HepG2 (cell line): ENCODE data around the gene FIBP. TPM values are rescaled to one million over a fixed set of nuclear protein-coding genes. Genes with fewer than 3 reads are reported as not detected.

Experiments
- EEA1 ChIP-seq: sonication (generic); formaldehyde crosslinking; IDR thresholded peaks from 2 replicates; pipeline ENCODE4 v1.5.1; 2020; ENCODE audit warnings: mild to moderate bottlenecking, missing genetic modification reagents, borderline replicate concordance
- FOXC1 ChIP-seq: sonication (generic); formaldehyde crosslinking; IDR thresholded peaks from 2 replicates; pipeline ENCODE4 v1.8.0; 2022; ENCODE audit warnings: mild to moderate bottlenecking, missing genetic modification reagents, borderline replicate concordance
- GPN1 ChIP-seq: sonication (generic); formaldehyde crosslinking; IDR thresholded peaks from 2 replicates; pipeline ENCODE4 v1.5.1; 2020; ENCODE audit warnings: missing genetic modification reagents, borderline replicate concordance
- KLF15 ChIP-seq: sonication (generic); formaldehyde crosslinking; IDR thresholded peaks from 2 replicates; pipeline ENCODE4 v1.8.1; 2023; ENCODE audit warnings: borderline replicate concordance, mild to moderate bottlenecking, inconsistent platforms, missing genetic modification reagents, mixed read lengths
- KLF9 ChIP-seq: IDR thresholded peaks from 2 replicates; pipeline ENCODE4 v1.6.1; 2016; ENCODE audit warnings: low read depth
- NFIB ChIP-seq: sonication (generic); formaldehyde crosslinking; IDR thresholded peaks from 2 replicates; pipeline ENCODE4 v1.9.0; 2021; ENCODE audit warnings: missing genetic modification reagents, mild to moderate bottlenecking, borderline replicate concordance
- NFYC ChIP-seq: IDR thresholded peaks from 2 replicates; pipeline ENCODE4 v1.6.1; 2016; ENCODE audit warnings: missing genetic modification reagents, missing compliant biosample characterization
- POLR2AphosphoS5 ChIP-seq: IDR thresholded peaks from 2 replicates; pipeline ENCODE4 v1.6.1; 2012; ENCODE audit warnings: low read depth, low read length
- SAFB2 ChIP-seq: sonication (generic); formaldehyde crosslinking; IDR thresholded peaks from 2 replicates; pipeline ENCODE4 v1.5.1; 2020; ENCODE audit warnings: missing genetic modification reagents, low read depth, mild to moderate bottlenecking, borderline replicate concordance
- SNRNP70 ChIP-seq: fragments of 200-400 bp; formaldehyde crosslinking; IDR thresholded peaks from 2 replicates; pipeline ENCODE4 v1.6.1; 2017; ENCODE audit warnings: mild to moderate bottlenecking, low read depth, low read length, moderate library complexity
- SP140L ChIP-seq: sonication (generic); formaldehyde crosslinking; IDR thresholded peaks from 2 replicates; pipeline ENCODE4 v1.4.0; 2020; ENCODE audit warnings: missing genetic modification reagents, borderline replicate concordance
- TEAD3 ChIP-seq: optimal IDR thresholded peaks from 2 replicates; pipeline ENCODE3; 2016; ENCODE audit warnings: borderline replicate concordance
- ZNF383 ChIP-seq: sonication (generic); formaldehyde crosslinking; IDR thresholded peaks from 2 replicates; pipeline ENCODE4 v1.4.0; 2020; ENCODE audit warnings: missing genetic modification reagents, mild to moderate bottlenecking, borderline replicate concordance
- ZNF549 ChIP-seq: sonication (generic); formaldehyde crosslinking; IDR thresholded peaks from 2 replicates; pipeline ENCODE4 v1.5.0; 2020; ENCODE audit warnings: missing genetic modification reagents
- ZNF790 ChIP-seq: sonication (generic); formaldehyde crosslinking; IDR thresholded peaks from 2 replicates; pipeline ENCODE4 v1.8.0; 2022; ENCODE audit warnings: missing genetic modification reagents, mild to moderate bottlenecking, borderline replicate concordance
- ZNF83 ChIP-seq: sonication (generic); formaldehyde crosslinking; IDR thresholded peaks from 2 replicates; pipeline ENCODE4 v1.4.0; 2020; ENCODE audit warnings: missing genetic modification reagents, mild to moderate bottlenecking, borderline replicate concordance
- polyA plus RNA-seq, 8 experiments: library from polyadenylated mRNA; depleted of rRNA in 3 of 8; stranded (reverse) in 7 of 8; unstranded in 1 of 8; fragments of >200 nt; fragmentation: Illumina TruSeq in 4 of 8; extraction: Trizol in 4 of 8; gene quantifications; 2 replicates each; pipeline versions ENCODE4 v1.2.1 to v1.2.3, GENCODE V29; 2011 to 2016; ENCODE audit warnings: low read depth in 4 of 8, missing spikeins in 1 of 8, mixed read lengths in 1 of 8; ENCODE audit not compliant: insufficient read depth in 1 of 8
- total RNA-seq, 5 experiments: library from RNA; depleted of rRNA; stranded (reverse); fragments of >200 nt; fragmentation: Illumina TruSeq; extraction: Trizol; gene quantifications; 2 replicates each; pipeline ENCODE4 v1.2.3, GENCODE V29; 2016; ENCODE audit warnings: low read depth in 1 of 5
- TF ChIP-seq, protein P1 (sequence below): sonication (generic); formaldehyde crosslinking; conservative IDR thresholded peaks from 2 replicates; pipeline ENCODE4 v1.8.0; 2022; ENCODE audit warnings: low read depth, missing genetic modification reagents
- TF ChIP-seq, protein P2 (sequence below): sonication (generic); formaldehyde crosslinking; IDR thresholded peaks from 2 replicates; pipeline ENCODE4 v1.5.0; 2020; ENCODE audit warnings: missing genetic modification reagents
- TF ChIP-seq, protein P3 (sequence below): sonication (generic); formaldehyde crosslinking; IDR thresholded peaks from 2 replicates; pipeline ENCODE4; 2020; ENCODE audit warnings: missing genetic modification reagents, mild to moderate bottlenecking, borderline replicate concordance
- TF ChIP-seq, protein P4 (sequence below): sonication (generic); formaldehyde crosslinking; IDR thresholded peaks from 2 replicates; pipeline ENCODE4 v1.4.0; 2020; ENCODE audit warnings: missing genetic modification reagents; ENCODE audit errors: not compliant biosample characterization

FIBP gene
- total and polyA plus RNA-seq, 2 of the 13 experiments (the other 11 are each of a cell fraction or from before 2014, with no cell fraction given) = 42.9 to 62.1 TPM

DNA sequence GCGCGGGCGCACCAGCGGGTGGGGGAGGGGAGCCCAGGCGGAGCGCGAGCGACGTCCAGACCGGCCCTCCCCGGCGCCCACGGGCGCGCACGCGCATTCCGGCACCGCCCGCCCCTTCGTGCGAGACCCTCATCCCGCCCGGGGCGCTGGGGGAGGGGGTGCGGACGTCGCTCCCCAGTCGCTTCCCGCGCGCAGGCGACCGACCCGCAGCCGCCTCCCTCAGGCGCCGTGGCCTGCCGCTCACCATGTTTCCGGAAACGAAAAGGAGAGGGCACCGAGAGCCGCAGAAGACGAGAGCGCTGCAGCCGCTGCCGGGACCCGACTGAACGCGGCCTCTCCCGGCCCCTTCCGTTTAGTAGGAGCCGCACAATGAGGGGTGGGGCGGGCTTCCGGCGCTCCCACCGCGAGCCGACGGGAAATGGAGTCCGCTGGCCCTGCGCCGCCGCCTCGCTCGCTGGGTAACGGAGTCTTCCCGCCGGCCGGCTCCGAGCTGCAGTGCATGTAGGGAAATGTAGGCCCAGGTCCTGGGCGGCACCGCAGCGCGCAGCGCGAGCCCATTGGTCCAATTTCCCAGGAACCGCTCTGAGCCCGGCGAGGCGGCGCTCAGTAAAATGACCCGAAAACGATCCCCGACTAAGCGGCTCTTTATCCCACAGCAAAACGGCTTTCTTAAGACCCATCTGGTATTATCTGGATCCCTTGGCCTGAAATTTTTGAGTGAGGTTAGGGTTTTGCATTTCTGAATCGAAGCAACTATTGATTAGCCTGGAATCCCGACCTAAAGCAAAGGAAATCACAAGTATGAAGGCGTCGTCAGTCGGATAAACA is 30.2 kb downstream of the FIBP start, which contains the start of gene CFL1 (continued):
- TF ChIP-seq KLF9 (CRISPR knock-in tag) = no peak
- TF ChIP-seq SNRNP70 = no peak
- TF ChIP-seq, protein P1, sequence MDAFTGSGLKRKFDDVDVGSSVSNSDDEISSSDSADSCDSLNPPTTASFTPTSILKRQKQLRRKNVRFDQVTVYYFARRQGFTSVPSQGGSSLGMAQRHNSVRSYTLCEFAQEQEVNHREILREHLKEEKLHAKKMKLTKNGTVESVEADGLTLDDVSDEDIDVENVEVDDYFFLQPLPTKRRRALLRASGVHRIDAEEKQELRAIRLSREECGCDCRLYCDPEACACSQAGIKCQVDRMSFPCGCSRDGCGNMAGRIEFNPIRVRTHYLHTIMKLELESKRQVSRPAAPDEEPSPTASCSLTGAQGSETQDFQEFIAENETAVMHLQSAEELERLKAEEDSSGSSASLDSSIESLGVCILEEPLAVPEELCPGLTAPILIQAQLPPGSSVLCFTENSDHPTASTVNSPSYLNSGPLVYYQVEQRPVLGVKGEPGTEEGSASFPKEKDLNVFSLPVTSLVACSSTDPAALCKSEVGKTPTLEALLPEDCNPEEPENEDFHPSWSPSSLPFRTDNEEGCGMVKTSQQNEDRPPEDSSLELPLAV (CRISPR knock-in tag) = no peak
- TF ChIP-seq, protein P2, sequence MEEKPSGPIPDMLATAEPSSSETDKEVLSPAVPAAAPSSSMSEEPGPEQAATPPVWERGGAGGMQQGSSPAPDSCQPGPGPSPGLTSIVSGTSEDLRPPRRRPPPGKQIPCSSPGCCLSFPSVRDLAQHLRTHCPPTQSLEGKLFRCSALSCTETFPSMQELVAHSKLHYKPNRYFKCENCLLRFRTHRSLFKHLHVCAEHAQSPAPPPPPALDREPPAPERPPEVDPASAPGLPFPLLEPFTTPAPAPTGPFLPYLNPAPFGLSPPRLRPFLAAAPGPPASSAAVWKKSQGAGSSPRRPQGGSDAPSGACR (CRISPR knock-in tag) = peak; percentile 60; the same call in 1 of the 2 replicates
- TF ChIP-seq KLF15 (CRISPR knock-in tag) = peak; percentile 72; the same call in 1 of the 2 replicates
- TF ChIP-seq SP140L (CRISPR knock-in tag) = no peak
- TF ChIP-seq ZNF549 = no peak
- TF ChIP-seq POLR2AphosphoS5 = peak; percentile 98
- TF ChIP-seq, protein P3, sequence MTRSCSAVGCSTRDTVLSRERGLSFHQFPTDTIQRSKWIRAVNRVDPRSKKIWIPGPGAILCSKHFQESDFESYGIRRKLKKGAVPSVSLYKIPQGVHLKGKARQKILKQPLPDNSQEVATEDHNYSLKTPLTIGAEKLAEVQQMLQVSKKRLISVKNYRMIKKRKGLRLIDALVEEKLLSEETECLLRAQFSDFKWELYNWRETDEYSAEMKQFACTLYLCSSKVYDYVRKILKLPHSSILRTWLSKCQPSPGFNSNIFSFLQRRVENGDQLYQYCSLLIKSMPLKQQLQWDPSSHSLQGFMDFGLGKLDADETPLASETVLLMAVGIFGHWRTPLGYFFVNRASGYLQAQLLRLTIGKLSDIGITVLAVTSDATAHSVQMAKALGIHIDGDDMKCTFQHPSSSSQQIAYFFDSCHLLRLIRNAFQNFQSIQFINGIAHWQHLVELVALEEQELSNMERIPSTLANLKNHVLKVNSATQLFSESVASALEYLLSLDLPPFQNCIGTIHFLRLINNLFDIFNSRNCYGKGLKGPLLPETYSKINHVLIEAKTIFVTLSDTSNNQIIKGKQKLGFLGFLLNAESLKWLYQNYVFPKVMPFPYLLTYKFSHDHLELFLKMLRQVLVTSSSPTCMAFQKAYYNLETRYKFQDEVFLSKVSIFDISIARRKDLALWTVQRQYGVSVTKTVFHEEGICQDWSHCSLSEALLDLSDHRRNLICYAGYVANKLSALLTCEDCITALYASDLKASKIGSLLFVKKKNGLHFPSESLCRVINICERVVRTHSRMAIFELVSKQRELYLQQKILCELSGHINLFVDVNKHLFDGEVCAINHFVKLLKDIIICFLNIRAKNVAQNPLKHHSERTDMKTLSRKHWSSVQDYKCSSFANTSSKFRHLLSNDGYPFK (CRISPR knock-in tag) = no peak
- TF ChIP-seq FOXC1 (CRISPR knock-in tag) = no peak; the same call in 1 of the 2 replicates
- TF ChIP-seq, protein P4, sequence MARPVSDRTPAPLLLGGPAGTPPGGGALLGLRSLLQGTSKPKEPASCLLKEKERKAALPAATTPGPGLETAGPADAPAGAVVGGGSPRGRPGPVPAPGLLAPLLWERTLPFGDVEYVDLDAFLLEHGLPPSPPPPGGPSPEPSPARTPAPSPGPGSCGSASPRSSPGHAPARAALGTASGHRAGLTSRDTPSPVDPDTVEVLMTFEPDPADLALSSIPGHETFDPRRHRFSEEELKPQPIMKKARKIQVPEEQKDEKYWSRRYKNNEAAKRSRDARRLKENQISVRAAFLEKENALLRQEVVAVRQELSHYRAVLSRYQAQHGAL = no peak
- TF ChIP-seq EEA1 = no peak
- TF ChIP-seq ZNF790 (CRISPR knock-in tag) = no peak
- 0 out of 2 replicates have a peak, but pooled peaks have one; percentile 50 for TF ChIP-seq ZNF83 (CRISPR knock-in tag)
- TF ChIP-seq NFYC (CRISPR knock-in tag) = peak; percentile 76
- TF ChIP-seq ZNF383 (CRISPR knock-in tag) = peak; percentile 62; the same call in 1 of the 2 replicates
- no peak for TF ChIP-seq NFIB (CRISPR knock-in tag)
- peak; percentile 30 for TF ChIP-seq TEAD3 (CRISPR knock-in tag)
- no peak for TF ChIP-seq GPN1
- TF ChIP-seq SAFB2 = no peak; the same call in 1 of the 2 replicates
